HepG2 (cell line): ENCODE measurements around the gene RNASE8. TPM values are rescaled to one million over a fixed set of nuclear protein-coding genes. Genes with fewer than 3 reads are reported as not detected.
"Not testable (repeated sequence)": the region's sequence is repeated elsewhere in the genome, so short reads cannot be mapped to it uniquely, and the experiment has no call there.

ENCODE experiments used
- ATAC-seq: fragments of 200-7000 bp; cut with Tn5 transposase; 3 replicates; pipeline ENCODE4 v1.9.1; 2020; ENCODE audit warnings: mild to moderate bottlenecking, moderate library complexity
- BruUV-seq: library from RNA; stranded (reverse); fragments of 400-500 nt; replicated peaks from 2 replicates; lab custom pipeline; 2021; lab: Mats Ljungman, UMichigan
- CTCF ChIA-PET: fragments of 300-600 bp; formaldehyde crosslinking; extraction: SDS; loops from one replicate; lab custom pipeline; 2021; ENCODE audit warnings: low total read pairs, inconsistent platforms, low intra/inter-chr PET ratio; lab: Yijun Ruan, JAX
- POLR2A ChIA-PET: fragments of 350-600 bp; sonication (Branson Sonifier 250); formaldehyde crosslinking; loops from one replicate; lab custom pipeline; 2020; ENCODE audit warnings: antibody characterized with exemption, inconsistent platforms; lab: Yijun Ruan, JAX
- DNase-seq: peaks from one replicate; pipeline ENCODE4 v3.0.0-alpha.2; 2015; ENCODE audit warnings: low spot score
- FAIRE-seq: peaks from 3 replicates; lab custom pipeline; 2011; peaks lifted over from hg19 to GRCh38; lab: Jason Lieb, UNC
- H2AFZ ChIP-seq: one replicate; pipeline ENCODE4 v1.6.1; 2011; ENCODE audit warnings: low read length, inconsistent platforms
- H3K27ac ChIP-seq: fragments of 300-600 bp; 3 replicates; pipeline ENCODE4 v1.8.0; 2011; ENCODE audit warnings: mixed run types, mild to moderate bottlenecking, mixed read lengths, low read length, inconsistent platforms; ENCODE audit not compliant: insufficient read depth; ENCODE audit errors: extremely low read length
- H3K27me3 ChIP-seq, 2 experiments: fragments of 200-600 bp in 1 of 2; 2 replicates in 1 of 2; 3 replicates in 1 of 2; pipeline versions ENCODE4 v1.6.0 to v1.8.0; 2011; ENCODE audit warnings: low read length in 2 of 2, mild to moderate bottlenecking in 2 of 2, moderate library complexity in 2 of 2, inconsistent platforms in 1 of 2; ENCODE audit not compliant: insufficient read depth in 2 of 2, control insufficient read depth in 1 of 2
- H3K36me3 ChIP-seq, 2 experiments: fragments of 200-600 bp in 1 of 2; replicated peaks in 1 of 2; 2 replicates in 1 of 2; 3 replicates in 1 of 2; pipeline versions ENCODE4 v1.5.1 to v1.8.0; 2011; ENCODE audit warnings: low read length in 2 of 2, inconsistent platforms in 1 of 2; ENCODE audit not compliant: insufficient read depth in 2 of 2, control insufficient read depth in 1 of 2
- H3K4me1 ChIP-seq: 2 replicates; pipeline ENCODE4 v1.5.1; 2012; ENCODE audit warnings: low read length, inconsistent platforms; ENCODE audit not compliant: insufficient read depth
- H3K4me2 ChIP-seq: 2 replicates; pipeline ENCODE4 v1.6.0; 2011; ENCODE audit warnings: low read depth, low read length, inconsistent platforms
- H3K4me3 ChIP-seq, 3 experiments: fragments of 200-600 bp in 1 of 3; sonication (generic), shearing (Covaris generic) in 1 of 3; replicated peaks in 1 of 3; 2 replicates each; pipeline ENCODE4 v1.5.1; 2011 to 2016; ENCODE audit warnings: low read length in 3 of 3, inconsistent platforms in 2 of 3, low read depth in 2 of 3, mild to moderate bottlenecking in 2 of 3, control low read depth in 1 of 3, mixed read lengths in 1 of 3; ENCODE audit not compliant: insufficient read depth in 1 of 3
- H3K79me2 ChIP-seq: one replicate; pipeline ENCODE4 v1.6.1; 2011; ENCODE audit warnings: low read length, inconsistent platforms; ENCODE audit not compliant: insufficient read depth
- H3K9ac ChIP-seq: 2 replicates; pipeline ENCODE4 v1.6.0; 2011; ENCODE audit warnings: mild to moderate bottlenecking, low read depth, low read length, inconsistent platforms; ENCODE audit not compliant: insufficient read depth
- H3K9me3 ChIP-seq: 2 replicates; pipeline ENCODE4 v1.5.1; 2012; ENCODE audit warnings: mild to moderate bottlenecking, low read length
- H4K20me1 ChIP-seq: 2 replicates; pipeline ENCODE4 v1.6.0; 2011; ENCODE audit warnings: inconsistent platforms, mild to moderate bottlenecking, low read length, moderate library complexity; ENCODE audit not compliant: insufficient read depth
- SMYD3 ChIP-seq: sonication (generic); formaldehyde crosslinking; IDR thresholded peaks from 2 replicates; pipeline ENCODE4 v1.8.1; 2023; ENCODE audit warnings: mild to moderate bottlenecking, missing genetic modification reagents
- ZEB1 ChIP-seq: IDR thresholded peaks from 2 replicates; pipeline ENCODE4 v1.6.1; 2012; ENCODE audit warnings: mild to moderate bottlenecking, low read depth, inconsistent platforms; ENCODE audit not compliant: insufficient replicate concordance
- WGBS: methylation state at CpG from one replicate; pipeline ENCODE4 v1.1.6; 2017; ENCODE audit warnings: low lambda C conversion rate; 5-methylcytosine and 5-hydroxymethylcytosine counted together
- in situ Hi-C: cut with HindIII; loops from 2 replicates; pipeline ENCODE4 v1.10.0; 2017; ENCODE audit warnings: low pct_unique_long_range_greater_than_20kb; ENCODE audit not compliant: extremely low pct_ligation_motif_present
- intact Hi-C: fragments of 100-400 bp; cut with micrococcal nuclease; formaldehyde crosslinking; loops from one replicate; pipeline ENCODE4 v1.10.0; 2022; ENCODE audit not compliant: unreplicated experiment
- polyA plus RNA-seq, 8 experiments: library from polyadenylated mRNA; depleted of rRNA in 3 of 8; stranded (reverse) in 7 of 8; unstranded in 1 of 8; fragments of >200 nt; fragmentation: Illumina TruSeq in 4 of 8; extraction: Trizol in 4 of 8; gene quantifications; 2 replicates each; pipeline versions ENCODE4 v1.2.1 to v1.2.3, GENCODE V29; 2011 to 2016; ENCODE audit warnings: low read depth in 4 of 8, missing spikeins in 1 of 8, mixed read lengths in 1 of 8; ENCODE audit not compliant: insufficient read depth in 1 of 8
- total RNA-seq, 5 experiments: library from RNA; depleted of rRNA; stranded (reverse); fragments of >200 nt; fragmentation: Illumina TruSeq; extraction: Trizol; gene quantifications; 2 replicates each; pipeline ENCODE4 v1.2.3, GENCODE V29; 2016; ENCODE audit warnings: low read depth in 1 of 5
- TF ChIP-seq, protein P1 (sequence below): IDR thresholded peaks from 2 replicates; pipeline ENCODE4 v1.6.1; 2012; ENCODE audit warnings: low read length, improper control_type of control experiment
- TF ChIP-seq, protein P2 (sequence below): sonication (generic); formaldehyde crosslinking; IDR thresholded peaks from 2 replicates; pipeline ENCODE4 v1.5.1; 2020; ENCODE audit warnings: mild to moderate bottlenecking, missing genetic modification reagents

Gene RNASE8
- total and polyA plus RNA-seq, 2 of the 13 experiments (the other 11 are each of a cell fraction or from before 2014, with no cell fraction given), result not detected

DNA sequence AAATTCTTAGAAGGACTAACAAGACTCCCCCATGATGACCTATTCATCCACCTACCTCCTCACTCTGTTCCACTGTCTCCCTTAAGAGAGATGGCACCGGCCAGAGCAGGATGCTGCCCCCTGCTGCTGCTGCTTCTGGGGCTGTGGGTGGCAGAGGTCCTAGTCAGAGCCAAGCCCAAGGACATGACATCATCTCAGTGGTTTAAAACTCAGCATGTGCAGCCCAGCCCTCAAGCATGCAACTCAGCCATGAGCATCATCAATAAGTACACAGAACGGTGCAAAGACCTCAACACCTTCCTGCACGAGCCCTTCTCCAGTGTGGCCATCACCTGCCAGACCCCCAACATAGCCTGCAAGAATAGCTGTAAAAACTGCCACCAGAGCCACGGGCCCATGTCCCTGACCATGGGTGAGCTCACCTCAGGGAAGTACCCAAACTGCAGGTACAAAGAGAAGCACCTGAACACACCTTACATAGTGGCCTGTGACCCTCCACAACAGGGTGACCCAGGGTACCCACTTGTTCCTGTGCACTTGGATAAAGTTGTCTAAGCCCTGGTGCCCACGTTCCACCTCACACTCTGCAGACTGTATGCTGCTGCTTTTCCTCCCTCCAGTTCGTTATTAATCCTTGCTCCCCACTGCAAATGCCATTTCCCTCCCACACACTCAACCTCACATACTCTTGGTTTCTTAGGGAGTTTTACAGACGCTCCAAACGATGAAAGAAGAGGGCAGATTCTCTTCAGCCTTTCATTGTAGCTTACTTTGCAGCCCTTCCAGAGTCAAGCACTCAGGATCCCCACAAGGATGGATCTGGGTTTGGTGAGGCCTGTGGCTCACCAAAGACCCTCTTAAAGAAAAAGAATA, at the start of gene RNASE8 (continued):
- TF ChIP-seq, protein P1, sequence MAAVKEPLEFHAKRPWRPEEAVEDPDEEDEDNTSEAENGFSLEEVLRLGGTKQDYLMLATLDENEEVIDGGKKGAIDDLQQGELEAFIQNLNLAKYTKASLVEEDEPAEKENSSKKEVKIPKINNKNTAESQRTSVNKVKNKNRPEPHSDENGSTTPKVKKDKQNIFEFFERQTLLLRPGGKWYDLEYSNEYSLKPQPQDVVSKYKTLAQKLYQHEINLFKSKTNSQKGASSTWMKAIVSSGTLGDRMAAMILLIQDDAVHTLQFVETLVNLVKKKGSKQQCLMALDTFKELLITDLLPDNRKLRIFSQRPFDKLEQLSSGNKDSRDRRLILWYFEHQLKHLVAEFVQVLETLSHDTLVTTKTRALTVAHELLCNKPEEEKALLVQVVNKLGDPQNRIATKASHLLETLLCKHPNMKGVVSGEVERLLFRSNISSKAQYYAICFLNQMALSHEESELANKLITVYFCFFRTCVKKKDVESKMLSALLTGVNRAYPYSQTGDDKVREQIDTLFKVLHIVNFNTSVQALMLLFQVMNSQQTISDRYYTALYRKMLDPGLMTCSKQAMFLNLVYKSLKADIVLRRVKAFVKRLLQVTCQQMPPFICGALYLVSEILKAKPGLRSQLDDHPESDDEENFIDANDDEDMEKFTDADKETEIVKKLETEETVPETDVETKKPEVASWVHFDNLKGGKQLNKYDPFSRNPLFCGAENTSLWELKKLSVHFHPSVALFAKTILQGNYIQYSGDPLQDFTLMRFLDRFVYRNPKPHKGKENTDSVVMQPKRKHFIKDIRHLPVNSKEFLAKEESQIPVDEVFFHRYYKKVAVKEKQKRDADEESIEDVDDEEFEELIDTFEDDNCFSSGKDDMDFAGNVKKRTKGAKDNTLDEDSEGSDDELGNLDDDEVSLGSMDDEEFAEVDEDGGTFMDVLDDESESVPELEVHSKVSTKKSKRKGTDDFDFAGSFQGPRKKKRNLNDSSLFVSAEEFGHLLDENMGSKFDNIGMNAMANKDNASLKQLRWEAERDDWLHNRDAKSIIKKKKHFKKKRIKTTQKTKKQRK, result no peak
- TF ChIP-seq, protein P2, sequence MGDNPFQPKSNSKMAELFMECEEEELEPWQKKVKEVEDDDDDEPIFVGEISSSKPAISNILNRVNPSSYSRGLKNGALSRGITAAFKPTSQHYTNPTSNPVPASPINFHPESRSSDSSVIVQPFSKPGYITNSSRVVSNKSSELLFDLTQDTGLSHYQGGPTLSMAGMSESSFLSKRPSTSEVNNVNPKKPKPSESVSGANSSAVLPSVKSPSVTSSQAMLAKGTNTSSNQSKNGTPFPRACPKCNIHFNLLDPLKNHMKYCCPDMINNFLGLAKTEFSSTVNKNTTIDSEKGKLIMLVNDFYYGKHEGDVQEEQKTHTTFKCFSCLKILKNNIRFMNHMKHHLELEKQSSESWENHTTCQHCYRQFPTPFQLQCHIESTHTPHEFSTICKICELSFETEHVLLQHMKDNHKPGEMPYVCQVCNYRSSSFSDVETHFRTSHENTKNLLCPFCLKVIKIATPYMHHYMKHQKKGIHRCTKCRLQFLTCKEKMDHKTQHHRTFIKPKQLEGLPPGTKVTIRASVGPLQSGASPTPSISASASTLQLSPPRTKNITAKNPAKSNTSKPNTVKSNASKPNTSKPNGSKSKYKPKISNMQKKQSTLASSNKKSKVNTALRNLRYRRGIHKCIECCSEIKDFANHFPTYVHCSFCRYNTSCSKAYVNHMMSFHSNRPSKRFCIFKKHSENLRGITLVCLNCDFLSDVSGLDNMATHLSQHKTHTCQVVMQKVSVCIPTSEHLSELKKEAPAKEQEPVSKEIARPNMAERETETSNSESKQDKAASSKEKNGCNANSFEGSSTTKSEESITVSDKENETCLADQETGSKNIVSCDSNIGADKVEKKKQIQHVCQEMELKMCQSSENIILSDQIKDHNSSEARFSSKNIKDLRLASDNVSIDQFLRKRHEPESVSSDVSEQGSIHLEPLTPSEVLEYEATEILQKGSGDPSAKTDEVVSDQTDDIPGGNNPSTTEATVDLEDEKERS (CRISPR knock-in tag), result no peak
- TF ChIP-seq ZEB1 (no peak), SMYD3 (CRISPR knock-in tag) (no peak)

DNA sequence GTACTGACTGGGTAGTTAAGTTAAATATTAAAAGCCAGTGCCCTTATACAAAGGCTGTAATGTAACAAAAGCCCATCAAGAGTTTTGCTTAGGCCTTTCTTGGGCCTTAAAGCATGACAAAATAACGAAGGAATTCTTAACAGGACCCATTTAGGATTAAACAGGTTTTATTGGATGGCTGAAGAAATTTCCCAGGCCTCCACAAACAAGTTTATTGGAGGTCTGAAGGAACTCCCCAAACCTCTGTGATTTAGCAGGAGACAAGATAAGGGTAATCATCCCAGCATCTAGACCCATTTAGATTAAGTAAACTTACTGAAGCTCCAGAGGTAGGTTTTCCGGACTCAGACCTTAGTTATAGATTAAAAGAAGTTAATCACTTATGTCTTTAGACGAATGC, 47.9 kb upstream of the RNASE8 start:
- H2AFZ ChIP-seq, H3K27me3 ChIP-seq, H3K9me3 ChIP-seq, H4K20me1 ChIP-seq, BruUV-seq, CTCF ChIA-PET, FAIRE-seq, POLR2A ChIA-PET, H3K79me2 ChIP-seq, DNase-seq, intact Hi-C loops, ATAC-seq, H3K36me3 ChIP-seq, H3K27ac ChIP-seq, H3K9ac ChIP-seq, in situ Hi-C loops: not testable (repeated sequence)
- peaks cover 44% of the 10 kb centered on the region for H3K4me1 ChIP-seq
- H3K4me3 ChIP-seq, result 0 out of 6 replicates have a peak overlapping the region, but pooled peaks of 1 of the 3 experiments have one; percentile 2
- 5% methylated on average over 3 of the region's 3 CpGs for WGBS
- H3K4me2 ChIP-seq, result peak overlapping the region; percentile 38
